HG02588 (cell line): Measurements from ENCODE around the gene PTGES3.
"Not testable (repeated sequence)": the region's sequence is repeated elsewhere in the genome, so short reads cannot be mapped to it uniquely, and the experiment has no call there.

ENCODE experiments used
- ATAC-seq: cut with Tn5 transposase; IDR thresholded peaks from one replicate; pipeline ENCODE4 v1.9.1; 2021; ENCODE audit warnings: mild to moderate bottlenecking, moderate library complexity; ENCODE audit not compliant: unreplicated experiment

The PTGES3 gene

DNA sequence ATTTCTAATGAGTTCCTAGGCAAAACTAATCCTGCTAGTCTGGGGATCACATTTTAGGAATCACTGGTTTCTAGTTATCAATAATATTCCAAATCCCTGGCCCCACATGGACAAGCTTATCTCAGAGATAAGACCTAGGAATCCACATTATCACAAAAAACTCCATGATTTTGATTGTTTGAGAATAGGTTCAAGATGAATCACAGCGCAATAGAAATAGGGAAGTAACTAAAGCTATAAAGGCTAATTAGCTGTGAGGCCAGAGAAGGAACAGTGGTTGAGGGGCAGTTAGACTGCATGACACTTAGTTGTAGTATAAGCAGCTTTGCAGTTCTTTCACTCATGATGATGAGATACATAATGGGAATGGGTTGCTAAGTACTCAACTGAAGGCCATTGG lies 29.2 kb downstream of the PTGES3 start:
- ATAC-seq: no peak

DNA sequence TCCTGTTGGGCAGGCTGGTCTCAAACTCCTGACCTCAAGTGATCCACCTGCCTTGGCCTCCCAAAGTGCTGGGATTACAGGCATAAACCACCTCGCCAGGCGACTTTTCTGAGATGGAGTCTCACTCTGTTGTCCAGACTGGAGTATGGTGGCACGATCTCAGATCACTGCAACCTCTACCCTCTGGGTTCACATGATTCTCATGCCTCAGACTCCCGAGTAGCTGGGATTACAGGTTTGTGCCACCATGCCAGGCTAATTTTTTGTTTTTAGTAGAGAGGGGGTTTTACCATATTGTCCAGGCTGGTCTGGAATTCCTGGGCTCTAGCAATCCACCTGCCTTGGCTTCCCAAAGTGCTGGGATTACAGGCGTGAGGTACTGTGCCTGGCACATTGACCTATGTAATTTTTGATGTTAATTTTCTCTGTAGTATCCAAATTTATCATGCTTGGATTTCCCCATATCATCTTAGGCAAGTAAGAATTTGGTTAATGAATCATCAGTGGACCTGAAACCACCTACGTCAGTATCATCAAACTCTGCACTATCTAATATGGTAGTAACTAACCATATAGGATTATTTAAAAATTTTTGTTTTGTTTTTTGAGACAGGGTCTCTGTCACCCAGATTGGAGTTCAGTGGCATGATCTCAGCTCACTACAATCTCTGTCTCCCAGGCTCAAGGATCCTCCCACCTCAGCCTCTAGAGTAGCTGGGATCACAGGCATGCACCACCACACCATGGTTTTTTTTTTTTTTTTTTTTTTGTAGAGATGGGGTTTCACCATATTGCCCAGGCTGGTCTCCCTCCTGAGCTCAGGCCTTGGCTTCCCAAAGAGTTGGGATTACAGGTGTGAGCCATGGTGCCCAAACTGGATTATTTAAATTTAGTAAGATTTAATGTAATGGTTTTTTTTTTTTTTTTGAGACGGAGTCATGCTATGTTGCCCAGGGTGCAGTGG lies 30.4 kb downstream of the PTGES3 start:
- ATAC-seq: no peak

DNA sequence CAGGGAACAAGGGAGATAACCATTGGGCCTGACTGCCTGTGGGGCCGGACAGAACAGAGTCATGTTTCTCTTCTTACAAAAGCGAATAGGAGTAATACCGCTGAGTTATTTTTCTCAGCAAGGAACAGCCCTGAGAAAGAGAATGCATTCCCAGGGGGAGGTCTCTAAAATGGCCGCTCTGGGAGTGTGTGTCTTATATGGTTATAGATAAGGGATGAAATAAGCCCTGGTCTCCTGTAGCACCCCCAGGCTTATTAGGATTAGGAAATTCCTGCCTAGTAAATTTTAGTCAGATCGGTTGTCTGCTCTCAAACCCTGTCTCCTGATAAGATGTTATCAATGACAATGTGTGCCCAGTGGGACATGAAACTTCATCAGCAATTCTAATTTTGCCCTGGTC lies 34.3 kb downstream of the PTGES3 start:
- ATAC-seq: not testable (repeated sequence)

DNA sequence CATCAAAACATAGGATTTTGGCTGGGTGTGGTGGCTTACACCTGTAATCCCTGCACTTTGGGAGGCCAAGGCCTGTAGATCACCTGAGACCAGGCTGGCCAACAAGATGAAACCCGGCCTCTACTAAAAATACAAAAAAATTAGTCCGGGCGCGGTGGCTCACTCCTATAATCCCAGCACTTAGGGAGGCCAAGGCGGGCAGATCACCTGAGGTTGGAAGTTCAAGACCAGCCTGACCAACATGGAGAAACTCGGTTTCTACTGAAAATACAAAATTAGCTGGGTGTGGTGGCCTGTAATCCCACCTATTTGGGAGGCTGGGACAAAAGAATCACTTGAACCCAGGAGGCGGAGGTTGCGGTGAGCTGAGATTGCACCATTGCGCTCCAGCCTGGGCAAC lies 40.1 kb downstream of the PTGES3 start:
- ATAC-seq: not testable (repeated sequence)

DNA sequence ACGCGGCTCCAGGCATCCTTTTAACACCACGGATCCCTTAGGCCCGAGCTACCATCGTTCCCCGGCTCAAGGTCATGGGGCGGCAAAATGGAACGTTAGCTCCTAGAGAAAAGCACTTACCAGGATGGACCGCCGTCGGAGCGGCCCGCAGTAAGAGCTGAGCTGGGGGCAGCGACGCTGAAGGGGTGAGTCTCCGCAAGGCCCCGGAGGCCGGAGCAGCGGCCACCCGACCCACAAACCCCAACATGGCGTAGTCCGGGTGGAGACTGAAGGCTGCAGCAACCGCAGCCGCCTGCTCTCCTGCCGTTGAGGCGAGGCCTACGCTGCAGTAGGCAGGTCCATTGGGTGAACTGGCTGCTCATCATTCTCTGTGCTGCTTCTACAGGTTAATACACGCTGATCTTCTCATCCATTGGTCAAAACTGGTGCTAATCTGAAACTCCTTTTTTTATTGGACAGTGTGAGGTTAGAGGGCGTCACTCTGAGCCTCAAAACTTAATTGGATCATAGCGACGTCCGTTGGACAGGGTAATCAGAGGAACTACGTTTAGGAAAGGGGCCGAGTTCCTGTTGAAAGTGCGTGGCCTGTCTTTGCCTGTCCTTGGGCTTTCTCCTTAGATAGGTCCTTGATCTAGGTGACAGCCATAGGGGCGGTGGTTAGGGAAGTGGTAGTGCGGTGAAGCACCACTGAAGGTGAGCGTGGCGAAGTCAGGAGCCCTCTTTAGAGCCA lies 42.2 kb downstream of the PTGES3 start, which contains the start of gene ATP5F1B:
Gene ATP5F1B (minus strand): TSS at position 268 of the 730 bp plus-strand sequence. CDS start 21 bp downstream, at position 247.
- peak; percentile 98 for ATAC-seq

DNA sequence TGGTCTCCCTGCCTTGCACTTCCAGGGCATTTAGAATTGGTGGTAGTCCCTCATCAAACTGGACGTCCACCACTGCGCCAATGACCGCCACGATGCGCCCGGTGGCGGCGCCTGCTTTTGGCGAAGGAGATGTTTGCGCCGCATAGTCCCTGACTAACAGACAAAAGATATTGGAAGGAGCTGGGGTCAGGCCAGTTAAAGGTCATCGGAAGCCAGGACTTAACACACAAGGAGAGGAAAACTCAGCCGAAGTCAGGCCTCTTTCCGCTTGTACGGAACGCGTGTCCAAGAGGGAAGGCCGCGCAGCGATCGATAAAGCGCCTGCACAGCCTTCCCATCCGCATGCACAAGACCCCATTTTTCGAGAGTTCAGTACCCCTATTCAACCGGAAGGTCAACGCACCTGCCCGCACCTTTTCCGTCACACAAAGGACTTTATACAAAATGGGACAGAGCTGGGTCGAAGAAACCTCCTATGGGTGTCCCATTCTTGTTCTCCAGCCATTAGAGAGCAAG lies 42.8 kb downstream of the PTGES3 start:
- ATAC-seq: no peak

DNA sequence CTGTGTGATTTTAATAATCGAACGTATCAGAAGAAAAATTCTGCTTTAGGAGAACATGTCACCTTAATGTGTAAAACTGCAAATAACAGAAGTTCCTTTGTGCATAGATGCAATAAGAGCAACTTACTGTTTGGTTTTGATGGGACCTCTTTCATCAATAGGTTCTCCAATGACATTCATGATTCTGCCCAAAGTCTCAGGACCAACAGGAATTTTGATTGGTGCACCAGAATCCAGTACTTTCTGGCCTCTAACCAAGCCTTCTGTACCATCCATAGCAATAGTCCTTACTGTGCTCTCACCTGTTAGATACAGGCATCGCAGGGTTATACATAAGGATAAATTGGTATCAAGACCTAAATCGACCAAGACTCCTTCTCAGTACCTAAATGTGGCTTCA lies 43.4 kb downstream of the PTGES3 start:
- ATAC-seq: no peak

DNA sequence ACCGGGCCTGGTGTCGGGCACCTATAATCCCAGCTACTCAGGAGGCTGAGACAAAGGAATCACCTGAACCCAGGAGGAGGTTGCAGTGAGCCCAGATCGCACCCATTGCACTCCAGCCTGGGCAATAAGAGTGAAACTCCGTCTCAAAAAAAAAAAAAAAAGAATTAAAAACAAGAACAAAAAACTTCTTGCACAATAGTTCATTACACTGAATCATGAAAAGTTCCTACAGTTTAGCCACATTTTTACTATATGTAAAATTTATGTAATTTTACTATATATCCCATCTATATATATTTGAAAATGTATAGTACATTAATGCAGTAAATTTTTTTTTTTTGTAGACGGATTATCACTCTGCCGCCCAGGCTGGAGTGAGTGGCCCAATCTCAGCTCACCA lies 46.9 kb downstream of the PTGES3 start:
- no peak for ATAC-seq

DNA sequence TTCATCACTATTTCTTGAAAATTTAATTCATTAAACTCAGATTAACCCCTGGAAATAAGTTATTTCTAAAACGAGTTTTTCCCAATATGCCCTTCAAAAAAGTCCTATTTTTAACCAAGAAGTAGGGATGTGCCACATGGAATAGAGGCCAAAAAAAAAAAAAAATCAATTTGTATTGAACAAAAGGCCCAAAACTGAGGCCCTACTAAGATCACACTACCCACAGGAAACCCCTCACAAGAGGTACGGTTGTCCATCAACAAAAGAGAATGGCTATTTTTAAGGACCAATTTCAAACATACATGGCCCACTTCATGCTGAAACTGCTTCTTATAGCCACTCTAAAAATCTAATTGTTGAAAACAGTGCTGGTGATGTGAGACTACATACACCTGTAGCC lies 50.5 kb downstream of the PTGES3 start:
- no peak for ATAC-seq

DNA sequence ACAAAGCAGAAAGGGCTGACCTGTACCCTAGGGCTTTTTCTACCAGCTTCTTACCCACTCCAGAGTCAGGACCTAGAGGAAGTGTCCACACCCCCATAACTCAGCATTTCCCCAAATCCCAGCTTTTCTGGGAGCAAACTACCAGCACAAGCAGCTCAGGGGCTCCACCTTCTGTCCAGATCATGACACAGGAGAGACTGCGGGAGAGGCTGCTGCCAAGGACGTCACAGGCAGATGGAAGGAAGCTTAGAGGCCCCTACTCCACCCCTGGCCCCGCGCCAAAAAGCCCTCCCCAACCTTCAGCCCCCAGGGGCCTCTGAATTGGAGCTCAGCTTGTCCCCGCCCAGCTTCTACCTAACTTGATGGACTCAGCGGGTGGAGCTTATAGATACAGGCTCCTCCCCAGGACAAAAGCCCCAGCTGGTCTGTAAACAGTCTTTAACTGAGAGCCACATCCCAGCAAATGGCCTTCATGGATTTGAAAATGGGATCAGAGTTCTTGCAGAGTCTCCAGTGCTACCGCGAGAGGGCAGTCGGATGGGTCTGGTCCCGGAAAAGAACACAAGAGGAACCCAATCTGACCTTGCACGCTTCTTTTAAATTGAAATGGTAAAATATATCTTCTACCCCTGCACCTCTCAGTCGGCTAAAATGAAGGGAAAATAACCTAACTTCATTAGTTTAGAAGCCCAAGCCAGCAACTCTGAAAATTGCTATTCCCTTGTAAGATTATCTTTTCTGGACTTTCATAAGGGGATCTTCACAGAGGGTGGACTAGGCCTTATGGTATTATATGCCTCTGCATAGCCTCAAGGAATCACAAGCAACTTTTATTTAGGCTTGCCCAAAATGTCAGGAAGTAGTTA lies 51.2 kb downstream of the PTGES3 start:
- peak; percentile 56 for ATAC-seq

DNA sequence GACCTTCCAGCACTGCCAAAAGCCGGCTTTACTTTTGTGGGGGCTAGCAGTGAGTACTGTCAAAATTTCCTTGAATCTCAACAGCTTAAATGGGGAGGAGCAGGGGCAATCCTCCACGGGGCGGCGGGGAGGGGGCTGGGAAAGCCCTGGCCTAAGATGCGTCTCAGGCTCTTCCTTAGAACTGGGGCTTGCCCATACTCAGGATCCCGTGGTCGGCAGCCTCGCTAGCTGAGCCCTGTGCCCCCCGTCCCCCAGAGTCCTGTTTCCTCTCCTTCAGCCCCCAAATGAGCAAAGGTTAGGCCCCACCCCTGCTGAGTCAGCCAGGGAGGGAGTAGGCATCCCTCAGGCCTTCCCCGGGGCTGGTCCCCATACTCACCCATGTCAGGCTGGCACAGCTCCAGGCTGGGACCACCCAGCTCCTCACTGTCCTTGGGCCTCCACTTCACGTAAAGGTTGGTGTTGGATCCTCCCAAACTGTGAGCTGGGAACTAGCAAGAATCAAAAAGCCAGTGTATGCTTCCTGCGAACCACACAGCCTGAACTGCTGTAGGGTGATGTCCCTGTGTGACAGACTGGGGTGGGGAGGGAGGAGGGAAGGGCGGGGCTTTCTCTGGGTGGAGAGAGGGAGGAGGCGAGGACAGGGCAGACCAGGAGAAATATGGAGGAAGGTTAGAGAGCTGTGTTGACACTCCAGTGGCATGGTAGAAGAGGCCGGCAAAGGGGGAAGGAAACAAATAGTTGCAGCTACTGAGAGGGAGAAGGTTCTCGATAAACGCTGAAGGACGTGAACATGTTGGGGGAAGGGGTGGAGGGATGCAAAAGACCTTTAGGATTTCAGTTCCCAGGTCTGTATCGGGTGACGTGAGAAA lies 52.0 kb downstream of the PTGES3 start:
- ATAC-seq: peak; percentile 46

DNA sequence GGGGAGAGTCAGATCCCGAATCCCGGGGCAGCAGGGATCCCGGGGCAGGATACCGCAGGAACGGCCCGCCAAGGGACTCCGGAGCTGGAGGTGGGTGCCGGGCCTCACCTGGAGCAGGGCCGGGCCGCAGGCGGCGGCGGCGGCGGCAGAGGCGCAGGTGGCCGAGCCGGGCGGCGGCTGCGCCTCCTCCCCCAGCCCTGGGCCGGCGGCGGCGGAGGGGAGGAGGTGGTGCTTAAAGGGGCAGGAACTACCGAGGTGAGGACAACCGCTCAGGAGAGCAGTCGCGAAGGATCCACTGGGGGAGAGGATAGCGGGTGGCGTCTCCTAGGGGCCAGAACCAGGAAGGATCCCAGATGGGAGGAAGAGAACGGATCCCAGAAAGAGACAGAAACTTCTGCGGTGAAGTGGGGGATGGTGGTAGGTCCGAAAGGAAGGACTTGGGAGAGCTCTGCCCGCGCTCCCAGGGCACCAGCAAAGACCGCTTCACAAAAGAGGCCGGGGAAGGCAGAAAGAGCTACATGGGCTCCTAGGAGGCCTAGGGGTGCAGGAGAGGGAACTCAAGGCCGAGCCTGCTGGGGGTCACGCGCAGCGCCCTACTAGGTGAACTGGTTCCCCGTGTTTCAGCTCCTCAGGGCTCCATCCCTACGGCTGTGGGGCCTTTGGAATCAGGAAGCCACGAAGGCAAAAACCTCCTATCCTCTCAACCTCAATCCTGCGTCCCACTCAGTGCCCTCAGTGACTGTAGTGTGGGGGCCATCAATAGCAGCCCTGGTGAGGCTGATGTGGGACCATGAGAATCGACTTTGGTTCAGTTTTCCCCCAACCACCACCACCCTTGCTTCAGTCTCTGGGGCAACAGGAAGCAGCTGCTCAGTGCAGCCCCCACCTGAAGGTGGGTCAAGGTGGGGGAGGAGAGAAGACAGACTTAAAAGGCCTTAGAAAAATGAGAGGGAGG lies 53.0 kb downstream of the PTGES3 start:
- ATAC-seq: peak; percentile 21

DNA sequence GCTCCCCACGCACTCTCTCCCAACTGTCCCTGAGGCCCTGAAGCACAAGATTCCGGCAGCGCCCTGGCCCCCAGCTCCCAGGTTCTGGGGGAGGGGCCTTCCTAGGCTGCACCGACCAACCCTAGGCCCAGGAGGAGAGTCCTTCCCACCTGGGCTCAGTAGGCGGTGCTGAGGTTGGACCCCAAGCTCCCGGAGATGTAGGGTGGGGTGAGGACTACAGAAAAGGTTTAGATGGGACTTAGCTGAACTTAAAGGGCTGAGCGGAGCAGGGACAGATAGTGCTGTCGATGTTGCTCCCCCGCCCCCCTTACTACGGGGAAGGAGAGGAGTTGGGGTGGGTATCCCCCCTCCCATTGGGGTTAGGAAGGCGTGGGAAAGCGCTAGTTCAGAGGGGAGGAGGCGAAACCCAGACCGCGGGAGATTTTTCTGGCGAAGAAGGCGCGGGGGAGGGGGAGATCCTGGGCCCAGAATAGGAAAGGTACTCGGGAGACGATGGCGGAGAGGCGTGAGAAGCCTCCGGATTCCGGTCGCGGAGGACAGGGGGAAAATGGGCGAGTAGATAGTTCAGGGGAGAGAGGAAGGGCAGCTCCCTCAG lies 53.7 kb downstream of the PTGES3 start:
- ATAC-seq: no peak

DNA sequence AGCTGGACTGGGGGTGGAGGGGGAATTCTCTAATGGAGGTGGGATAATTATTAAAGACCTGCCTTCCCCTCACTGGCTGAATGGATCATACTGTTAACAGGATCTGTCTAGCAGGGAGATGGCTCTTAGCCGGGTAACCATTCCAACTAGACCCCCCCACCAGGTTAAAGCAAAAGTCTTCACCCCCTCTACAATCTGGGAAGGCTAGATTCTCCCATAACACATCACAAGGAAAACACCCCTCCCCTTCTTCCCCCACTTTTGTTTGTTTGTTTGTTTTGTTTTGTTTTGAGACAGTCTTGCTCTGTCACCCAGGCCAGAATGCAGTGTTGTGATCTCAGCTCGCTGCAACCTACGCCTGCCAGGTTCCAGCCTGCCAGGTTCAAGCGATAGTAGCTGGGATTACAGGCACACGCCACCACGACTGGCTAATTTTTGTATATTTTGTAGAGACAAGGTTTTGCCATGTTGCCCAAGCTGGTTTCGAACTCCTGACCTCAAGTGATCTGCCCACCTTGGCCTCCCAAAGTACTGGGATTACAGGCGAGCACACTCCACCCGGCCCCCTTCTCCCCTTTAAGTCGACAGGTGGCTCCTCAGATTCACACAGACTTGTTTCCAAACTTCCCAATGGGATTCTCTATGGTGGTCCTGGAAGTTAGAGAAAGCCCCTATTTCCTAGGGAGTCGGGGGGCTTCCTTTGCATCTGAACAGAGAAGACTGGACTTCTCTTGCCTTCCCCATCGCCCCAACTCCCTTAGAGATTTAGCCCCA lies 54.4 kb downstream of the PTGES3 start:
- no peak for ATAC-seq

DNA sequence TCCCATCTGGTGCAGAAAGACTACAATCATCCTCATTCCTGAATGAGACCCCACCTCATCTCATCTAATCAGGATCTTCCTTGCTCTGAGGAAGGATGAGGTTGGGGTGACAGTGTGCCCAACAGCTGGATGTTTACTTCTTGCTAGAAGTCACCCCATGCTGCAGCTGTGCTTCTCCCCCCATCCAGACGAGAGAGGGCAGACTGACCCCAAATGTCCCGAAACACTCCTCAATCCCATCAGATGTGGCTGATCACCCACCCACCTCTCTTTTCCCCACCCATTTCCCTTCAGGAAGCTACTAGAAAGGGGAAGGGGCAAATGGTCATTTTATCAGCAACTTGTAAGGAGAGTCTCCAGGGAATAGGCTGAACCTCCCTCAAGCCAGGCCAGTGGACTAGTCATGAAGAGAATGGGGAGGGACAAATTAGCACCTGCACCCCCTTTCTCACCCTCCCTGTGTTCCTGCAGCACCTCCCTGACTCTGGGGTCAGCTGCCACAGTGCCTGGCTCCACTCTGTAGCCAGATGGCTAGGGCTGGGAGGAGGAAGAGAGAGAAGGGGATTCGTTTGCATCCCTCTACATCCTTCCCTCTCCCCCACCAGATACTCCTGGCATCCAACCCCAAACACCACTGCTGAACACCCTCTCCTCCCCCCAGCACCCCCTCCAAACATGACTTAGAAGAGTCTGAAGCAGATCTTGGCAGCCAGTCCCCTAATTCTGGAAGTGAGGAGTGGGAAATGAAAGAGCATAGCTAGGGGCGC lies 55.2 kb downstream of the PTGES3 start:
- ATAC-seq: no peak

DNA sequence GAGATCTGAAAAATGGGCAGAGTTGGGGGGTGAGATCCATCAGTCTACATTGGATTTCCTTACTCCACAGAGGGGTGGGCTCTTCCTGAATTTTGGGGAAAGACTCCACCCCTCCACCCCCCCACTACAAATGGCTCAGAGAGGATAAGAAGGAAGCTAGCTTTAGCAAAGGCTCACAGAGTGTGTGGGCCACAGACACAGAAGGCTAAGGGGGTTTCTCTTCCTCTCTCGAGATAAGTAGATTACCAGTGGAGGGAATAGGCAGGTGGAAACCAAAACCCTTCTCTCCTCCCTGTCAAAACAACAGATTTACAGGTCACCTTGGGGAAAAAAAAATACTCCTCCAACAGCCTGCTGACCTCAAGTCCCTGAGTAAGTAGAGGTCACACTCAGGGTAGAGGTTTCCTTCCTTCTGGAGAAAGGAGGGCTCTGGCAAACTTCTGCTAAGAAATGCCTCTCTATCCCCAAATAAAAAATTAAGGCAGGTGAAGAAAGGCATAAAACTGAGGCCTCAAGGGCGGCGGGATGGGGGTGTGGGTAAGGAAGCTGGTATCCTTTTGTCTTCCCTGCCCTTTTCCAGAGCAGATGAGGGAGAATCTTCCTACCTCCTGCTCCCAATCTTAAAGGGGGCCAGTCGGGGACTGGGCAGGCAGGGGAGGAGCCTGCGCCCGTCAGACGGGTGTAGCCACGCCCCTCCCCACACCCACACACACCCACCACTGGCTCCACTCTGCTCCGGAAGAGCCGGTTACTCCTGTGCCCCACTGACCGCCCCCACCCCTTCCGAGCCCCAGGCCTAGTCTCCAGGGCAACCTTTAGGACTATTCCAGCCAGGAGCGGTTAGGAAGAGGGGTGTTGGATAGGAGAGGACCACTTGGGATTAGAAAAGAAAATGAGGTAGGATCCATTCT lies 56.0 kb downstream of the PTGES3 start:
- no peak for ATAC-seq
